ENCODE measurements around the gene RMND5A.

Gene RMND5A

GRCh38 chr2:86800856-86801567 lies 80.9 kb downstream of the RMND5A start:
- no peak for DNase-seq

- no peak for DNase-seq
Observed at GRCh38 chr2:86806059-86806857, 86.2 kb downstream of the RMND5A start.

- DNase-seq = no peak
Observed at GRCh38 chr2:86807133-86807467, 87.0 kb downstream of the RMND5A start.

GRCh38 chr2:86807468-86808275 lies 87.6 kb downstream of the RMND5A start:
- peak; percentile 23 for DNase-seq

GRCh38 chr2:86808315-86809161 lies 88.4 kb downstream of the RMND5A start:
- peak; percentile 41 for DNase-seq

DNA sequence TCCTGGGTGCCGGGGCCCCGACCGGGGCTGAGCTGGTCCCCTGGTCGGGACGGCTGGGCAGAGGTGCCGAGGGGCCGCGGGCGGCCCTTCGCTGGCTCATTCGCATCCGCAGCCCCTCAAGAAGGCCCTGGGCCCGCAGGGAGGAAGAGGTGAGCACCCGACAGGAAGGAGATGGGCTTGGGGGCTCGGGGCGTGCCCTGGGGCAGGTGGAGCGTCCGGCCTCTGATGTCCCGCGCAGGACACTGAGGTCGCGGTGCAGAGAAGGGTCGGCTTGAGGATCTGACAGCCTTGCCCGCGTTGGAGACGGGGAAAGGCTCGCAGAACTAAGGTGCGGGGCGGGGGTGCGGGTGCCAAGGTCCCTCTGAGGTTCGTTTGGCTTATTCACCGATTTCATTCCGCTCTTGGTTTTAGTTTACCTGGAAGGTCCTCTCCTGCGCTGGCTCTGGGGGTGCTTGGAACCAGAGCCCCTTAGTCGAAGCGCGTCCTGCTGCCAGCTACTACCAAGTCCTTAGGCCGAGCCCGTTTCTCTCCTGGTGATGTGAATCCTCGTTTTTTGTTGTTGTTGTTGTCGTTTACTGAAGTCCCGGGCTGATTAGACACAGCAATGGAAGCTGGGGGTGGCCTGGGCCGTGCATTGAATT lies 89.5 kb downstream of the RMND5A start:
- no peak for DNase-seq

- no peak for DNase-seq
Observed at GRCh38 chr2:86815611-86816010, 95.5 kb downstream of the RMND5A start.

DNA sequence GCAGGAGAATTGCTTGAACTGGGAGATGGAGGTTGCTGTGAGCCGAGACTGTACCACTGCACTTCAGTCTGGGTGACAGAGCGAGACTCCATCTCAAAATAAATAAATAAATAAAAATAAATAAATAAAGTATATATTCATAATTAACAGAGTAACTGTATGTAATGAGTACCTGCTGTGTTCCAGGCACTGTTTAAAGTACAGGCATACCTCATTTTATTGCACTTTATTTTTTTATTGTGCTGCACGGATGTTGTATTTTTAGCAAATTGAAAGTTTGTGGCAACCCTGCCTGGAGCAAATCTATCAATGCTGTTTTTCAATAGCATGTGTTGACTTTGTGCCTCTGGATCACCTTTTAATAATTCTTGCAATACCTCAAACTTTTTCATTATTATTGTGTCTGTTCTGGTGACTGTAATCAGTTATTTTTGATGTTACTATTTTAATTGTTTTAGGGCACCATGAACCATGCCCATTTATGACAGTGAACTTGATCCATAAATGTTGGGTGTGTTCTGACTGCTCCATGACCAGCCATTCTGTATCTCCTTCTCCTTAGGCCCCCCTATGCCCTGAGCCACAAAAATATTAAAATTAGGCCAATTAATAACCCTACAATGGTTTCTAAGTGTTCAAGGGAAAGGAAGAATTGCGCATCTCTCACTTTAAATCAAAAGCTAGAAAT lies 98.2 kb downstream of the RMND5A start:
- DNase-seq = no peak

DNA sequence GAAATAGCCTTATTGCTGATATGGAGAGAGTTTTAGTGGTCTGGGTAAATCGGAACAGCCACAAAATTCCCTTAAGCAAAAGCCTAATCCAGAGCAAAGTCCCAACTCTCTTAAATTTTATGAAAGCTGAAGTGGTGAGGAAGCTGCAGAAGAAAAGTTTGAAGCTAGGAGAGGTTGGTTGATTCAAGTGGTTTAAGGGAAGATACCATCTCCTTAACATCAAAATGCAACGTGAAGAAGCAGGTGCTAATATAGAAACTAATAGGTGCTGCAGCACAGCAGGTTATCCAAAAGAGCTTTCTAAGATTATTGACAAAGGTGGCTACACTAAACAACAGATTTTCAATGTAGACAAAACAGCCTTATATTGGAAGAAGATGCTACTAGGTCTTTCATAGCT lies 98.9 kb downstream of the RMND5A start:
- DNase-seq = no peak

- no peak for DNase-seq
Observed at GRCh38 chr2:86821306-86821705, 101.2 kb downstream of the RMND5A start.

GRCh38 chr2:86821842-86822241 lies 101.8 kb downstream of the RMND5A start:
- no peak for DNase-seq

DNA sequence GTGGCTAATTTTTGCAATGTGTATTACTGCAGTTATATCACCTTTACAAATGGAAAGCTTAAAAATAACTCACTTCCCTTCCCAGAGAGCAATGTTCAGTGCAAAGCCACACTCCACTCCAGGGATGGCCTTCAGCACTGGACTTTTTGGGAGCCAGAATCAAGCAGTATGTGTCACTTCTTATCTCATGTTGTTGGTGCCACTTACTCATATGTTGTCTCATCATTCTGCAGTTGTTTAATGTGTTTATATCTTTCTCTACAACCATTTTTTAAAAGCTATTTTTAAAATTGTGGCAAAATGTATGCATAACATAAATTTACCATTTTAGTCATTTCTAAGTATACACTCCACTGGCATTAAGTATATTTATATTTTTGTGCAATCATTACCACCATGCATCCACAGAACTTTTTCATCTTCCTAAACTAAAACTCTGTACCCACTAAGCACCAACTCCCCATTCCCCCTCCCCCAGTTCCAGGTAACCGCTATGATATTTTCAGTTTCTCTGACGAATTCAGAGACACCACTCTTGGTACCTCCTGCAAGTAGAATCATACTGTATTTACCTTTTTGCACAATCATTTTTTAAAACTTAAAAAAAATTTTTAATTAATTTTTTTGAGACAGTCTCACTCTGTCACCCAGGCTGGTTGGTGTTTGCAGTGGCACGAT lies 102.7 kb downstream of the RMND5A start:
- no peak for DNase-seq

- DNase-seq = no peak
Observed at GRCh38 chr2:86825036-86825692, 105.1 kb downstream of the RMND5A start.

- no peak for DNase-seq
Observed at GRCh38 chr2:86825693-86826381, 105.7 kb downstream of the RMND5A start.

DNA sequence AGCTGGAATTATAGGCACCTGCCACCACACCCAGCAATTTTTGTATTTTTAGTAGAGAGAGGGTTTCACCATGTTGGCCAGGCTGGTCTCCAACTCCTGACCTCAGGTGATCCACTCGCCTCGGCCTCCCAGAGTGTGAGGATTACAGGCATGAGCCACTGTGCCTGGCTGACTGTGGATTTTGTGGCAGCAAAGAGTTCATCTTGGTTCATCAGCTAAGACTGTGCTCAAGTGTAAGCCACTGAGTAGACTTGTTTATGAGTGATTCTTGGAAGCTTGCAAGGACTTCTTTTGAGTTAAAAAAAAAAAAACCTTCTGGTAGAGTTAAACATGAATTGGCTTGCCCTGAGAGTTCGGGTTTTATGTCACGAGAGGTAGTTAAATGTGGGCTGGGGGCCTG lies 106.9 kb downstream of the RMND5A start:
- no peak for DNase-seq

All from NCI-H1694 (cell line).